ENCODE results near the gene GCC2.

GRCh38 chr2:108428286-108429009 is 20.6 kb upstream of the GCC2 start:
- TF ChIP-seq CTCF (IDR thresholded peaks at IDR 0.05) (no peak), POLR2A (IDR thresholded peaks at IDR 0.05) (no peak)
